DOHH2 (cell line): ENCODE data around the gene HELB.

Source experiments
- CTCF ChIP-seq: fragments of 200-600 bp; sonication (generic); IDR thresholded peaks from one replicate; pipeline ENCODE4 v1.5.1; 2014; ENCODE audit warnings: antibody characterized with exemption, mild to moderate bottlenecking, low read depth, low read length; ENCODE audit not compliant: poor library complexity, severe bottlenecking
- EZH2phosphoT487 ChIP-seq: fragments of 200-600 bp; sonication (generic); IDR thresholded peaks from 2 replicates; pipeline ENCODE4 v1.6.1; 2017; ENCODE audit warnings: borderline replicate concordance, mild to moderate bottlenecking, antibody characterized with exemption, low read length, moderate library complexity, mixed read lengths

- no peak for TF ChIP-seq CTCF
- no peak for TF ChIP-seq EZH2phosphoT487
These were observed 38.8 kb downstream of the HELB start for GRCh38 chr12:66341126-66341525.
